RWPE2 (cell line): ENCODE data around the gene THAP3.

Experiments used
- ATAC-seq: fragments of 200-7000 bp; cut with Tn5 transposase; 3 replicates; pipeline ENCODE4 v1.9.1; 2021; ENCODE audit warnings: low read depth
- DNase-seq: peaks from one replicate; pipeline ENCODE4 v3.0.0-alpha.2; 2020; ENCODE audit warnings: low spot score
- H3K27ac ChIP-seq: fragments of 450-650 bp; 2 replicates; pipeline ENCODE4 v1.5.1; 2017; ENCODE audit warnings: mild to moderate bottlenecking; ENCODE audit not compliant: poor library complexity, severe bottlenecking
- H3K27me3 ChIP-seq: fragments of 250-450 bp; sonication (Bioruptor Pico); 2 replicates; pipeline ENCODE4 v1.5.1; 2021; ENCODE audit warnings: mild to moderate bottlenecking, moderate library complexity; ENCODE audit not compliant: insufficient read depth, poor library complexity, severe bottlenecking
- H3K36me3 ChIP-seq: fragments of 250-450 bp; sonication (Bioruptor Pico); 2 replicates; pipeline ENCODE4 v1.5.1; 2020; ENCODE audit warnings: low read depth, mild to moderate bottlenecking, moderate library complexity
- H3K4me1 ChIP-seq: fragments of 250-450 bp; sonication (Bioruptor Pico); 2 replicates; pipeline ENCODE4 v1.5.1; 2021; ENCODE audit warnings: mild to moderate bottlenecking, moderate library complexity; ENCODE audit not compliant: insufficient read depth, poor library complexity, severe bottlenecking
- H3K4me3 ChIP-seq: fragments of 250-450 bp; sonication (Bioruptor Pico); 2 replicates; pipeline ENCODE4 v1.5.1; 2021; ENCODE audit warnings: mild to moderate bottlenecking, moderate library complexity; ENCODE audit not compliant: severe bottlenecking
- H3K9me3 ChIP-seq: fragments of 250-450 bp; sonication (Bioruptor Pico); 2 replicates; pipeline ENCODE4 v1.5.1; 2021; ENCODE audit warnings: mild to moderate bottlenecking, moderate library complexity; ENCODE audit not compliant: severe bottlenecking
- CTCF ChIP-seq: fragments of 450-650 bp; IDR thresholded peaks from one replicate; pipeline ENCODE4 v1.5.1; 2017; ENCODE audit warnings: mild to moderate bottlenecking, moderate library complexity; ENCODE audit not compliant: poor library complexity, severe bottlenecking

The THAP3 gene

GRCh38 chr1:6624710-6625583 lies at the start of gene THAP3:
THAP3 (plus strand) TSS chr1:6624868; CDS start chr1:6625219, 351 bp downstream.
- peak; percentile 89 for DNase-seq
- peak within 1 kb of the TSS; percentile 83 for H3K4me3 ChIP-seq
- no peaks in the 10 kb centered on the region for H3K9me3 ChIP-seq
- peak; percentile 19 for TF ChIP-seq CTCF
- ATAC-seq: peak; percentile 85
- no peaks in the 10 kb centered on the region for H3K27me3 ChIP-seq
- H3K4me1 ChIP-seq: no peaks in the 10 kb centered on the region
- H3K36me3 ChIP-seq: peaks cover 74% of the 10 kb centered on the region
- H3K27ac ChIP-seq: peak within 1 kb of the TSS; percentile 52

- no peak for TF ChIP-seq CTCF
- ATAC-seq (no peak), DNase-seq (no peak)
- H3K4me3 ChIP-seq: no peak overlapping the region
- no peak overlapping the region for H3K27ac ChIP-seq
- no peaks in the 10 kb centered on the region for H3K27me3 ChIP-seq
- peaks cover 13% of the 10 kb centered on the region for H3K4me1 ChIP-seq
- H3K9me3 ChIP-seq: no peaks in the 10 kb centered on the region
- H3K36me3 ChIP-seq: peaks cover 9% of the 10 kb centered on the region; the same call in 1 of the 2 replicates
These were observed 46.7 kb upstream of the THAP3 start for GRCh38 chr1:6577831-6578525.

GRCh38 chr1:6578624-6579373 lies 45.9 kb upstream of the THAP3 start:
- H3K27me3 ChIP-seq: no peaks in the 10 kb centered on the region
- peaks cover 13% of the 10 kb centered on the region for H3K4me1 ChIP-seq
- H3K36me3 ChIP-seq: peaks cover 10% of the 10 kb centered on the region
- no peak overlapping the region for H3K27ac ChIP-seq
- ATAC-seq: no peak
- no peaks in the 10 kb centered on the region for H3K9me3 ChIP-seq
- no peak overlapping the region for H3K4me3 ChIP-seq
- no peak for DNase-seq
- TF ChIP-seq CTCF: no peak

GRCh38 chr1:6579374-6580118 lies 45.1 kb upstream of the THAP3 start, which contains the start of gene ZBTB48:
ZBTB48 (plus strand) TSS chr1:6579994; CDS start chr1:6580610, 616 bp downstream.
- DNase-seq: peak; percentile 98
- peak; percentile 92 for ATAC-seq
- peak within 1 kb of the TSS; percentile 76 for H3K4me3 ChIP-seq
- no peaks in the 10 kb centered on the region for H3K27me3 ChIP-seq
- H3K9me3 ChIP-seq: no peaks in the 10 kb centered on the region
- TF ChIP-seq CTCF: no peak
- peak within 1 kb of the TSS; percentile 21 for H3K27ac ChIP-seq
- peaks cover 13% of the 10 kb centered on the region for H3K4me1 ChIP-seq
- peaks cover 18% of the 10 kb centered on the region for H3K36me3 ChIP-seq
